ENCODE data around the gene C1orf50.

C1orf50 gene

DNA sequence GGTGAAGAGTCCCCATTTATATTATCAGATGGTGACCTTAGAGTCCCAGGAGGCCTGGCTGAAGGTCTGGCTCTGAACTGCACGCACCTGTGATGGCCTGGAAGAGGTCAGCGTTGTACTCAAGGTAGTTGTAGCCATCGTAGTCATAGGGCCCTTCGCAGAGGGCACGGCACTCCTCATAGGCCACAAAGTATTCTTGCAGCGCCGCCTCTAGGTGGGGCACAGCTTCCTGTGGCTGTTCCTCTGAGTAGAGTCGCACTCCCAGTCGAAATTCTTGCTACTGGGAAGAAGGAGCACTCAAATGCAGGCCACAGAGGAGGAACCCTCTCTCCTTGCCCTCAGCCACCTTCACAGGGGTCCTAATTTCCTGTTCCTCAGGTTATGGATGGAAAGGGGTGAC lies 7.9 kb upstream of the C1orf50 start:
- H3K27ac ChIP-seq, result no peak overlapping the region
- no peak overlapping the region for H3K4me2 ChIP-seq
- no peak overlapping the region for H3K9ac ChIP-seq
- no peaks in the 10 kb centered on the region; the same call in 1 of the 2 replicates for H3K79me2 ChIP-seq (ENCODE audit: insufficient read depth, low read depth)
- TF ChIP-seq, protein P1, sequence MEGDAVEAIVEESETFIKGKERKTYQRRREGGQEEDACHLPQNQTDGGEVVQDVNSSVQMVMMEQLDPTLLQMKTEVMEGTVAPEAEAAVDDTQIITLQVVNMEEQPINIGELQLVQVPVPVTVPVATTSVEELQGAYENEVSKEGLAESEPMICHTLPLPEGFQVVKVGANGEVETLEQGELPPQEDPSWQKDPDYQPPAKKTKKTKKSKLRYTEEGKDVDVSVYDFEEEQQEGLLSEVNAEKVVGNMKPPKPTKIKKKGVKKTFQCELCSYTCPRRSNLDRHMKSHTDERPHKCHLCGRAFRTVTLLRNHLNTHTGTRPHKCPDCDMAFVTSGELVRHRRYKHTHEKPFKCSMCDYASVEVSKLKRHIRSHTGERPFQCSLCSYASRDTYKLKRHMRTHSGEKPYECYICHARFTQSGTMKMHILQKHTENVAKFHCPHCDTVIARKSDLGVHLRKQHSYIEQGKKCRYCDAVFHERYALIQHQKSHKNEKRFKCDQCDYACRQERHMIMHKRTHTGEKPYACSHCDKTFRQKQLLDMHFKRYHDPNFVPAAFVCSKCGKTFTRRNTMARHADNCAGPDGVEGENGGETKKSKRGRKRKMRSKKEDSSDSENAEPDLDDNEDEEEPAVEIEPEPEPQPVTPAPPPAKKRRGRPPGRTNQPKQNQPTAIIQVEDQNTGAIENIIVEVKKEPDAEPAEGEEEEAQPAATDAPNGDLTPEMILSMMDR (conservative IDR thresholded peaks at IDR 0.05; ENCODE audit: low read depth, low read length), result no peak
- peaks cover 3% of the 10 kb centered on the region for H3K4me1 ChIP-seq (ENCODE audit: low read depth, poor library complexity, severe bottlenecking)
- no peaks in the 10 kb centered on the region for H3K36me3 ChIP-seq (ENCODE audit: insufficient read depth)
- no peaks in the 10 kb centered on the region for H4K20me1 ChIP-seq (ENCODE audit: insufficient read depth)
- H2AFZ ChIP-seq (ENCODE audit: low read depth), result no peak overlapping the region
- no peaks in the 10 kb centered on the region for H3K27me3 ChIP-seq (ENCODE audit: insufficient read depth, low read depth)
- no peak overlapping the region for H3K4me3 ChIP-seq (IDR thresholded peaks at IDR 0.05; ENCODE audit: insufficient read depth, low read depth, low read length)

DNA sequence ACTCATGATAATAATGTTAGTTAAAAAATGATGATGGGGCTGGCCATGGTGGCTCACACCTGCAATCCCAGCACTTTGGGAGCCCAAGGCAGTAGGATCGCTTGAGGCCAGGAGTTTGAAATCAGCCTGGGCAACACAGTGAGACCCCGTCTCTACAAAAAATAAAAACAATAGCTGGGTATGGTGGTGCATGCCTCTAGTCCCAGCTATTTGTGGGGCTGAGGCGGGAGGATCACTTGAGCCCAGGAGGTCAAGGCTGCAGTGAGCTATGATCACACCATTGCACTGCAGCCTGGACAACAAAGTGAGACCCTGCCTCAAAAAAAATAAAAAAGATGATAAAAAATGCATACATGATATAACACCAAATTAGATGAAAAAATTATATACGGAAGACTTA lies 5.5 kb upstream of the C1orf50 start:
- no peaks in the 10 kb centered on the region for H3K27me3 ChIP-seq (ENCODE audit: insufficient read depth, low read depth)
- H3K79me2 ChIP-seq (ENCODE audit: insufficient read depth, low read depth), result peaks cover 12% of the 10 kb centered on the region; the same call in 1 of the 2 replicates
- TF ChIP-seq, protein P1 (conservative IDR thresholded peaks at IDR 0.05; ENCODE audit: low read depth, low read length), result no peak
- no peak overlapping the region for H3K27ac ChIP-seq
- H3K4me1 ChIP-seq (ENCODE audit: low read depth, poor library complexity, severe bottlenecking), result peaks cover 15% of the 10 kb centered on the region
- no peaks in the 10 kb centered on the region for H4K20me1 ChIP-seq (ENCODE audit: insufficient read depth)
- no peak overlapping the region for H3K4me3 ChIP-seq (IDR thresholded peaks at IDR 0.05; ENCODE audit: insufficient read depth, low read depth, low read length)
- H3K36me3 ChIP-seq (ENCODE audit: insufficient read depth), result no peaks in the 10 kb centered on the region
- H2AFZ ChIP-seq (ENCODE audit: low read depth), result no peak overlapping the region
- H3K9ac ChIP-seq, result no peak overlapping the region
- H3K4me2 ChIP-seq, result no peak overlapping the region

DNA sequence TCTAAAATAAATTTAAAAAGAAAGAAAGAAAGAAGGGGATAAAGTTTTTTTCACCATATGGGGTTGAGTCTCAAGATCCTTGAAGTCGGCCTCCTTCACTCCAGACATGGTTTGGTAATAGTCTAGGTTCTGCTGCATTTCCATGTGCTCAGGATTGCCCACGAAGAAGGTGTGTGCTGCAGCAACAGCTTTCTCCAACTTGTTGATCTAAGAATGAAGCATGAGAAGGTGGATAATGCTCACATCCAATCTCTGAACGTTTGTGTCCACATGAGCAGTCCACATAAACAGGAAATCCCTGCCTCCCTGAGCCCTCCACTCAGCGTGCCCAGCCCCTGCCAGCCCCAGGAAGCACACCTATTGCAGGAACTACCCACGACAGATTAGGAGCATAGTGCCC lies 4.8 kb upstream of the C1orf50 start:
- Histone ChIP-seq H3K27ac (no peak overlapping the region), H3K79me2 (ENCODE audit: insufficient read depth, low read depth) (peaks cover 12% of the 10 kb centered on the region; the same call in 1 of the 2 replicates)
- TF ChIP-seq, protein P1 (conservative IDR thresholded peaks at IDR 0.05; ENCODE audit: low read depth, low read length), result no peak

DNA sequence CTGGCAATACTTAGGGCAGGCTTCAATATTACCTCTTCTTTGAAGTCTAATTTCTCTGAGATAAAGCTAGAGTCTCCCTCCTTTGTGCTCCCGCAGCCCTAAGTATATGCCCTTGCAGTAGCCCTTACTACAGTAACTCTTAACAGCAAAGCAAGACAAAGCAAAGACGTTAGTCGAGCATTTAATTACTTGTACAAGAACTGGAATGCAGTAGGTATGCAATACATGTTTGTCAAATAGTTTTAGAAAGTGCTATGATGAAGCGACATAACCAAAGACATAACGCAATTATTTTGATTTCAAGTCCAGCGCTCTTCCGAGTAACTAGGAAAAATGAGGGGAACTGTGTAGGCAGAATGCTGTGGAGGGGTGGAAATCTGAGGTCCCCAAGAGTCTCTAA lies 1.8 kb upstream of the C1orf50 start:
- no peak overlapping the region for H2AFZ ChIP-seq (ENCODE audit: low read depth)

More for the DNA sequence above, 4.8 kb upstream of the C1orf50 start:
- H3K9ac ChIP-seq, result no peak overlapping the region
- no peaks in the 10 kb centered on the region for H3K36me3 ChIP-seq (ENCODE audit: insufficient read depth)
- no peak overlapping the region for H3K4me2 ChIP-seq
- H4K20me1 ChIP-seq (ENCODE audit: insufficient read depth), result no peaks in the 10 kb centered on the region
- no peak overlapping the region for H2AFZ ChIP-seq (ENCODE audit: low read depth)
- H3K4me3 ChIP-seq (IDR thresholded peaks at IDR 0.05; ENCODE audit: insufficient read depth, low read depth, low read length), result no peak overlapping the region
- H3K27me3 ChIP-seq (ENCODE audit: insufficient read depth, low read depth), result no peaks in the 10 kb centered on the region
- peaks cover 12% of the 10 kb centered on the region for H3K4me1 ChIP-seq (ENCODE audit: low read depth, poor library complexity, severe bottlenecking)

More for the DNA sequence above, 1.8 kb upstream of the C1orf50 start:
- H3K4me1 ChIP-seq (ENCODE audit: low read depth, poor library complexity, severe bottlenecking), result peaks cover 21% of the 10 kb centered on the region
- H3K9ac ChIP-seq, result no peak overlapping the region
- H3K27ac ChIP-seq, result no peak overlapping the region
- no peaks in the 10 kb centered on the region for H4K20me1 ChIP-seq (ENCODE audit: insufficient read depth)
- TF ChIP-seq, protein P1 (conservative IDR thresholded peaks at IDR 0.05; ENCODE audit: low read depth, low read length), result no peak
- no peak overlapping the region for H3K4me3 ChIP-seq (IDR thresholded peaks at IDR 0.05; ENCODE audit: insufficient read depth, low read depth, low read length)
- no peaks in the 10 kb centered on the region for H3K27me3 ChIP-seq (ENCODE audit: insufficient read depth, low read depth)
- peak overlapping the region; percentile 78 for H3K4me2 ChIP-seq
- H3K36me3 ChIP-seq (ENCODE audit: insufficient read depth), result no peaks in the 10 kb centered on the region
- H3K79me2 ChIP-seq (ENCODE audit: insufficient read depth, low read depth), result peaks cover 38% of the 10 kb centered on the region; the same call in 1 of the 2 replicates

All from KMS-11 (cell line).